B cell (primary cell): ENCODE data around the gene ZFP92. TPM values are rescaled to one million over a fixed set of nuclear protein-coding genes. Genes with fewer than 3 reads are reported as not detected.

ENCODE experiments used
- ATAC-seq: fragments of 200-7000 bp; cut with Tn5 transposase; one replicate; pipeline ENCODE4 v1.10.0; 2021; ENCODE audit warnings: low read depth, mild to moderate bottlenecking, moderate number of reproducible peaks, moderate library complexity
- CTCF ChIA-PET: fragments of 350-600 bp; sonication (Branson Sonifier 250); formaldehyde crosslinking; loops from one replicate; lab custom pipeline; 2021; ENCODE audit warnings: antibody characterized with exemption, inconsistent platforms; lab: Charles Lee
- POLR2A ChIA-PET: fragments of 350-600 bp; sonication (Branson Sonifier 250); formaldehyde crosslinking; loops from one replicate; lab custom pipeline; 2021; ENCODE audit warnings: antibody characterized with exemption; lab: Charles Lee
- DNase-seq: peaks from one replicate; pipeline ENCODE4 v3.0.0; 2013
- H2AFZ ChIP-seq: 2 replicates; pipeline ENCODE4 v1.6.1; 2012; ENCODE audit warnings: mild to moderate bottlenecking, low read depth, low read length; ENCODE audit not compliant: insufficient read depth, poor library complexity, severe bottlenecking
- H3K27ac ChIP-seq, 2 donors: 1 replicate in 1 of 2; 2 replicates in 1 of 2; pipeline ENCODE4 v1.5.1; 2012 to 2013; ENCODE audit warnings: low read length in 2 of 2, mild to moderate bottlenecking in 2 of 2, moderate library complexity in 1 of 2
- H3K27me3 ChIP-seq, 4 experiments: fragments of 200-600 bp in 1 of 4; sonication (generic) in 1 of 4; replicated peaks in 1 of 4; 1 replicate in 2 of 4; 2 replicates in 2 of 4; pipeline versions ENCODE4 v1.6.1 to v1.7.0; 2013 to 2016; ENCODE audit warnings: low read length in 3 of 4, mild to moderate bottlenecking in 2 of 4, mixed read lengths in 1 of 4, moderate library complexity in 1 of 4; ENCODE audit not compliant: insufficient read depth in 4 of 4, control insufficient read depth in 3 of 4; ENCODE audit errors: control extremely low read depth in 1 of 4
- H3K36me3 ChIP-seq, 2 experiments: replicated peaks in 1 of 2; 1 replicate in 1 of 2; 2 replicates in 1 of 2; pipeline versions ENCODE4 v1.6.1 to v1.7.1; 2013; ENCODE audit warnings: low read length in 1 of 2; ENCODE audit not compliant: insufficient read depth in 2 of 2, control insufficient read depth in 1 of 2; ENCODE audit errors: control extremely low read depth in 1 of 2, extremely low read depth in 1 of 2
- H3K4me1 ChIP-seq, 2 donors: fragments of 200-600 bp in 1 of 2; sonication (generic) in 1 of 2; 1 replicate in 1 of 2; 2 replicates in 1 of 2; pipeline versions ENCODE4 v1.5.1 to v1.6.1; 2013 to 2017; ENCODE audit warnings: low read length in 2 of 2; ENCODE audit not compliant: control insufficient read depth in 2 of 2, insufficient read depth in 2 of 2
- H3K4me2 ChIP-seq: replicated peaks from 2 replicates; pipeline ENCODE3; 2012; ENCODE audit warnings: mild to moderate bottlenecking, low read depth, low read length; ENCODE audit not compliant: poor library complexity, severe bottlenecking
- H3K4me3 ChIP-seq, 5 experiments: fragments of 200-600 bp in 1 of 5; sonication (generic) in 1 of 5; 1 replicate in 3 of 5; 2 replicates in 2 of 5; pipeline versions ENCODE4 v1.5.1 to v1.7.0; 2011 to 2016; ENCODE audit warnings: low read length in 4 of 5, mild to moderate bottlenecking in 4 of 5, low read depth in 2 of 5, control low read depth in 1 of 5, moderate library complexity in 1 of 5; ENCODE audit not compliant: insufficient read depth in 1 of 5; ENCODE audit errors: control extremely low read depth in 1 of 5, extremely low read depth in 1 of 5
- H3K79me2 ChIP-seq: fragments of 200-600 bp; sonication (generic); one replicate; pipeline ENCODE4 v1.6.0; 2016; ENCODE audit warnings: low read length; ENCODE audit not compliant: control insufficient read depth, insufficient read depth
- H3K9ac ChIP-seq: fragments of 200-600 bp; sonication (generic); 2 replicates; pipeline ENCODE4 v1.6.1; 2017; ENCODE audit warnings: mild to moderate bottlenecking, low read length, moderate library complexity
- H3K9me3 ChIP-seq, 3 donors: one replicate each; pipeline versions ENCODE4 v1.6.1 to v1.7.1; 2013; ENCODE audit warnings: low read length in 2 of 3; ENCODE audit not compliant: control insufficient read depth in 2 of 3, insufficient read depth in 1 of 3; ENCODE audit errors: control extremely low read depth in 1 of 3
- H4K20me1 ChIP-seq: 2 replicates; pipeline ENCODE4 v1.6.0; 2012; ENCODE audit warnings: mild to moderate bottlenecking, low read length; ENCODE audit not compliant: insufficient read depth, control insufficient read depth, poor library complexity, severe bottlenecking
- H3K27ac Mint-ChIP-seq: one replicate; pipeline ENCODE4 v1.8.0; 2021; ENCODE audit warnings: mixed read lengths
- H3K27me3 Mint-ChIP-seq: one replicate; pipeline ENCODE4 v1.8.0; 2021; ENCODE audit warnings: mixed read lengths
- H3K4me1 Mint-ChIP-seq: one replicate; pipeline ENCODE4 v1.8.0; 2021; ENCODE audit warnings: mixed read lengths
- H3K4me3 Mint-ChIP-seq: one replicate; pipeline ENCODE4 v1.8.0; 2021; ENCODE audit warnings: mixed read lengths
- H3K9me3 Mint-ChIP-seq: one replicate; pipeline ENCODE4 v1.8.0; 2022; ENCODE audit warnings: mixed read lengths; ENCODE audit not compliant: insufficient read depth
- EZH2 ChIP-seq: IDR thresholded peaks from 2 replicates; pipeline ENCODE4 v1.6.1; 2012; ENCODE audit warnings: borderline replicate concordance, low read depth, mild to moderate bottlenecking, moderate library complexity, low read length; ENCODE audit not compliant: insufficient read depth, poor library complexity, severe bottlenecking
- WGBS: methylation state at CpG from one replicate; pipeline ENCODE4 v1.1.5; 2013; ENCODE audit warnings: missing lambda C conversion rate; ENCODE audit not compliant: insufficient coverage; 5-methylcytosine and 5-hydroxymethylcytosine counted together
- intact Hi-C: fragments of 100-400 bp; cut with micrococcal nuclease; formaldehyde crosslinking; loops from one replicate; pipeline ENCODE4 v1.10.0; 2022
- polyA plus RNA-seq: library from polyadenylated mRNA; depleted of rRNA; stranded (reverse); fragments of >200 nt; gene quantifications from 2 replicates; pipeline ENCODE4 v1.2.3, GENCODE V29; 2012
- total RNA-seq, 2 donors: library from RNA; stranded (reverse); fragments of 120-200 nt in 1 of 2; gene quantifications; 1 replicate in 1 of 2; 2 replicates in 1 of 2; pipeline versions ENCODE4 v1.2.3 to v1.2.4, GENCODE V29; 2013 to 2022
- TF ChIP-seq, protein P1 (sequence below): fragments of 200-600 bp; IDR thresholded peaks from one replicate; pipeline ENCODE4 v1.8.0; 2022; ENCODE audit warnings: antibody characterized with exemption, mild to moderate bottlenecking

Gene ZFP92
- total and polyA plus RNA-seq, 2 donors (not counting 1 experiment from before 2014, with no cell fraction given): 0.24 to 1.6 TPM

DNA sequence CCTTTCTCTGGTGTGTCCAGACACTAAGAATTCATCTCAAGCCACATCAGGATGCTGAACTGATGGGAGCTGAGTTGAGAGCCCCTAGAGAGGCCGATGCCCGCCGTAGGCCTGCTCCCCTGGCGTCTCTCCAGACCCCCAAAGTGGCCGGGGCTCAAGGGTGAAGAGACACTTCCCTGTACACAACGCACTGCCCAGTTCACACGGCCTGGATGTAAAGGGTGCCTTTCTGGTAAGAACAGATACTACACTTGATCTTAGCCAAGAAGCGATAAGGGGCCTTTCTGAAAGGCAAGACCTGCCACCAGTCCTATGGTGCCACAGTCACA, 39.6 kb downstream of the ZFP92 start:
- Histone ChIP-seq H3K27ac (no peak overlapping the region), H3K4me2 (no peak overlapping the region), H3K79me2 (no peaks in the 10 kb centered on the region), H3K36me3 (peaks cover 0 to 5% of the 10 kb centered on the region in 2 experiments), H2AFZ (no peak overlapping the region), H3K27me3 (no peaks in the 10 kb centered on the region), H3K4me1 (no peaks in the 10 kb centered on the region), H3K9ac (no peak overlapping the region), H3K9me3 (no peaks in the 10 kb centered on the region), H4K20me1 (no peaks in the 10 kb centered on the region), H3K4me3 (no peak overlapping the region)
- ChIA-PET POLR2A (no interaction called here), CTCF (no interaction called here)
- no peaks in the 10 kb centered on the region for H3K4me1 Mint-ChIP-seq
- H3K27ac Mint-ChIP-seq: no peak overlapping the region
- intact Hi-C loops: no loop called here
- H3K4me3 Mint-ChIP-seq: no peak overlapping the region
- no peaks in the 10 kb centered on the region for H3K9me3 Mint-ChIP-seq
- WGBS: no CpG with 5 or more reads among the region's 8 CpGs
- H3K27me3 Mint-ChIP-seq: no peaks in the 10 kb centered on the region
- TF ChIP-seq EZH2: no peak
- TF ChIP-seq, protein P1, sequence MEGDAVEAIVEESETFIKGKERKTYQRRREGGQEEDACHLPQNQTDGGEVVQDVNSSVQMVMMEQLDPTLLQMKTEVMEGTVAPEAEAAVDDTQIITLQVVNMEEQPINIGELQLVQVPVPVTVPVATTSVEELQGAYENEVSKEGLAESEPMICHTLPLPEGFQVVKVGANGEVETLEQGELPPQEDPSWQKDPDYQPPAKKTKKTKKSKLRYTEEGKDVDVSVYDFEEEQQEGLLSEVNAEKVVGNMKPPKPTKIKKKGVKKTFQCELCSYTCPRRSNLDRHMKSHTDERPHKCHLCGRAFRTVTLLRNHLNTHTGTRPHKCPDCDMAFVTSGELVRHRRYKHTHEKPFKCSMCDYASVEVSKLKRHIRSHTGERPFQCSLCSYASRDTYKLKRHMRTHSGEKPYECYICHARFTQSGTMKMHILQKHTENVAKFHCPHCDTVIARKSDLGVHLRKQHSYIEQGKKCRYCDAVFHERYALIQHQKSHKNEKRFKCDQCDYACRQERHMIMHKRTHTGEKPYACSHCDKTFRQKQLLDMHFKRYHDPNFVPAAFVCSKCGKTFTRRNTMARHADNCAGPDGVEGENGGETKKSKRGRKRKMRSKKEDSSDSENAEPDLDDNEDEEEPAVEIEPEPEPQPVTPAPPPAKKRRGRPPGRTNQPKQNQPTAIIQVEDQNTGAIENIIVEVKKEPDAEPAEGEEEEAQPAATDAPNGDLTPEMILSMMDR: no peak
- ATAC-seq (no peak), DNase-seq (no peak)

DNA sequence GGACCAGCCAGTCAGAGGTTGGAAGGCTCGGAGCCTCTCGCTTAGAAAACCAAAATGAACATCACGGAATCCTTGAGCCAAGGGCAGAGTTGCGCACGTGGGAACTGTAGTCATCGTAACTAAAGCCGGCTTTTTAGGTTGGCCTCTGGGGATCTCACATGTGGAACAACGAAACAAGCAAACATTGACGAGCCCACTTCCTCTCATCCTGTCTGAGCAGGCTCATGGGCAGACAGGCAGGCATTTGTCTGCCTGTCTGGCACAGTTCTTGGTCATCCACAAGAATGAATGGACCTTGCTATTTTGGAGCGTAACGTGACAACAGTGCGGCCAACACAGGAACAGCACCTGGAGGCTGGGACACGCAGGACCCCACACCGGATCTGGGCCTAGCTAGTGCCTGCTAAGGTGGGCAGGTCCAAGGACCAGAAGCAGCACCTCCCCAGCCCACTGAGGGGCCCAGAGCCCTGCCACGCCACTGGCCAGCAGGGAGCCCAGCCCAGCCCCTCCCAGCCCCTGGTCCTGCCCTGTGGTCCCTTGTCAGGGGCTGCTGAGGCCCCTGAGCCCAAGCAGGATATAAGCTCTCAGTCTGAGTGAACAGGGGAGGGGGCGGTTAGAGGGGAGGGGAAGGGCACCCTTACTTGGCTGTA, 43.8 kb downstream of the ZFP92 start:
- no peak for ATAC-seq
- H3K27ac Mint-ChIP-seq: no peak overlapping the region

More for the DNA sequence above, 43.8 kb downstream of the ZFP92 start:
- Mint-ChIP-seq H3K27me3 (no peaks in the 10 kb centered on the region), H3K4me1 (no peaks in the 10 kb centered on the region), H3K9me3 (no peaks in the 10 kb centered on the region), H3K4me3 (no peak overlapping the region)
- ChIA-PET CTCF (no interaction called here), POLR2A (no interaction called here)
- H3K4me1 ChIP-seq: no peaks in the 10 kb centered on the region
- no peaks in the 10 kb centered on the region for H3K27me3 ChIP-seq
- intact Hi-C loops: no loop called here
- H3K9ac ChIP-seq: no peak overlapping the region
- no peaks in the 10 kb centered on the region for H4K20me1 ChIP-seq
- peaks cover 0 to 7% of the 10 kb centered on the region in 2 experiments for H3K36me3 ChIP-seq
- H3K4me2 ChIP-seq: no peak overlapping the region
- no peak overlapping the region for H3K27ac ChIP-seq
- no peak for TF ChIP-seq EZH2
- TF ChIP-seq, protein P1: no peak
- H2AFZ ChIP-seq: no peak overlapping the region
- no peak overlapping the region for H3K4me3 ChIP-seq
- H3K9me3 ChIP-seq: no peaks in the 10 kb centered on the region
- WGBS: 99% methylated on average over 16 of the region's 16 CpGs
- no peaks in the 10 kb centered on the region for H3K79me2 ChIP-seq
- DNase-seq: no peak
